Measurements from ENCODE around the gene DOC2A. TPM values are rescaled to one million over a fixed set of nuclear protein-coding genes. Genes with fewer than 3 reads are reported as not detected.

The DOC2A gene
- total and polyA plus RNA-seq, 2 of the 4 experiments (the other 2 are of a cell fraction): under 0.01 to 0.48 TPM

DNA sequence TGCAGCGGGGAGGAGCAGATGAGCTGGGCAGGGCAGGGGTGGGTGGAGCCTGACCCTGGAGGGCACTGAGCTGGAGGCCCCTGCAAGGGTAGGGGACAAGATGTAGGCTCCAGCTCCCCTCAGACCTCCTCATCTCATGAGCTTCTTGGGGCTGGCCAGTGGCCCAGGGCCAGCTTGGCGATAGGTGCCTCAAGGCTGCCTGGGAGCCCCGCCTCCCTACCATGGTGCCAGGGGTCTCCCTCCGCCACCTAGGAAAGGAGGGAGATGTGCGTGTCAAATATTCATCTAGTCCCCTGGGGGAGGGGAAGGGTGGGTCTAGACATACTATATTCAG, 19.3 kb downstream of the DOC2A start:
- in situ Hi-C loops (cut with MboI; ENCODE audit: low sequenced_read_pairs): no loop called here
- CTCF ChIA-PET: no interaction called here

More for the DNA sequence above, 19.3 kb downstream of the DOC2A start:
- no peak overlapping the region for H3K14ac ChIP-seq (replicated peaks; ENCODE audit: low read depth, low read length)
- H3K4me3 ChIP-seq (ENCODE audit: insufficient read depth, low read depth, low read length): no peak overlapping the region
- H3K4me2 ChIP-seq (ENCODE audit: low read depth, low read length): no peak overlapping the region
- no TSS peak for BruUV-seq (replicated peaks)
- WGBS, 2 experiments (ENCODE audit: extremely low coverage in 2 of 2, insufficient read length in 1 of 2): no CpG with 5 or more reads among the region's 5 CpGs
- H4K5ac ChIP-seq (ENCODE audit: low read depth, low read length): no peak overlapping the region
- H2BK5ac ChIP-seq (ENCODE audit: low read depth, low read length, poor library complexity, severe bottlenecking): no peak overlapping the region
- H3K56ac ChIP-seq (ENCODE audit: extremely low read depth, insufficient read depth, low read length): no peak overlapping the region
- H3K27me3 ChIP-seq (ENCODE audit: control insufficient read depth, insufficient read depth, low read length): no peaks in the 10 kb centered on the region
- intact Hi-C loops (cut with micrococcal nuclease) (no loop called here), dilution Hi-C loops (cut with HindIII; ENCODE audit: low sequenced_read_pairs, unreplicated experiment) (no loop called here)
- peaks cover 5% of the 10 kb centered on the region; the same call in 1 of the 2 replicates for H3K4me1 ChIP-seq (ENCODE audit: control insufficient read depth, insufficient read depth, low read length)
- no peak overlapping the region for H3K23ac ChIP-seq (ENCODE audit: low read depth, low read length)
- H3K4ac ChIP-seq (ENCODE audit: low read depth, low read length): no peak overlapping the region
- no peak overlapping the region for H2AK9ac ChIP-seq (replicated peaks; ENCODE audit: low read depth, low read length, poor library complexity)
- H4K91ac ChIP-seq (ENCODE audit: insufficient read depth, low read depth, low read length): no peak overlapping the region
- no peak overlapping the region for H2BK120ac ChIP-seq (ENCODE audit: low read depth, low read length)
- no peaks in the 10 kb centered on the region for H3K9me3 ChIP-seq (ENCODE audit: control insufficient read depth, insufficient read depth, low read length)
- no peaks in the 10 kb centered on the region for H3K9me1 ChIP-seq (ENCODE audit: insufficient read depth, low read length)
- H3K36me3 ChIP-seq (ENCODE audit: control insufficient read depth, insufficient read depth, low read length): peaks cover 44% of the 10 kb centered on the region
- no peaks in the 10 kb centered on the region for H4K20me1 ChIP-seq (ENCODE audit: insufficient read depth, low read length)
- TF ChIP-seq RFX5 (IDR thresholded peaks at IDR 0.05; ENCODE audit: low read depth, low read length) (no peak), MXI1 (IDR thresholded peaks at IDR 0.05; ENCODE audit: borderline replicate concordance, low read depth, low read length) (no peak), MAFK (IDR thresholded peaks at IDR 0.05; ENCODE audit: low read depth, low read length) (no peak), CHD1 (IDR thresholded peaks at IDR 0.05; ENCODE audit: low read depth, low read length) (no peak), POLR2A (IDR thresholded peaks at IDR 0.05; ENCODE audit: low read depth, low read length) (no peak), RAD21 (IDR thresholded peaks at IDR 0.05; ENCODE audit: low read length) (no peak), CEBPB (IDR thresholded peaks at IDR 0.05; ENCODE audit: low read depth, low read length) (no peak), SMC3 (IDR thresholded peaks at IDR 0.05; ENCODE audit: low read depth, low read length) (no peak), BHLHE40 (IDR thresholded peaks at IDR 0.05; ENCODE audit: low read depth, low read length) (no peak), FOS (IDR thresholded peaks at IDR 0.05; ENCODE audit: low read depth, low read length) (no peak), MAZ (IDR thresholded peaks at IDR 0.05; ENCODE audit: borderline replicate concordance, low read depth, low read length) (no peak), NFE2L2 (IDR thresholded peaks at IDR 0.05; ENCODE audit: low read depth, low read length) (no peak), RCOR1 (IDR thresholded peaks at IDR 0.05; ENCODE audit: insufficient replicate concordance, low read length) (no peak)
- TF ChIP-seq, protein P1, sequence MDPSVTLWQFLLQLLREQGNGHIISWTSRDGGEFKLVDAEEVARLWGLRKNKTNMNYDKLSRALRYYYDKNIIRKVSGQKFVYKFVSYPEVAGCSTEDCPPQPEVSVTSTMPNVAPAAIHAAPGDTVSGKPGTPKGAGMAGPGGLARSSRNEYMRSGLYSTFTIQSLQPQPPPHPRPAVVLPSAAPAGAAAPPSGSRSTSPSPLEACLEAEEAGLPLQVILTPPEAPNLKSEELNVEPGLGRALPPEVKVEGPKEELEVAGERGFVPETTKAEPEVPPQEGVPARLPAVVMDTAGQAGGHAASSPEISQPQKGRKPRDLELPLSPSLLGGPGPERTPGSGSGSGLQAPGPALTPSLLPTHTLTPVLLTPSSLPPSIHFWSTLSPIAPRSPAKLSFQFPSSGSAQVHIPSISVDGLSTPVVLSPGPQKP (IDR thresholded peaks at IDR 0.05; ENCODE audit: borderline replicate concordance, low read depth, low read length): no peak
- TF ChIP-seq, protein P2, sequence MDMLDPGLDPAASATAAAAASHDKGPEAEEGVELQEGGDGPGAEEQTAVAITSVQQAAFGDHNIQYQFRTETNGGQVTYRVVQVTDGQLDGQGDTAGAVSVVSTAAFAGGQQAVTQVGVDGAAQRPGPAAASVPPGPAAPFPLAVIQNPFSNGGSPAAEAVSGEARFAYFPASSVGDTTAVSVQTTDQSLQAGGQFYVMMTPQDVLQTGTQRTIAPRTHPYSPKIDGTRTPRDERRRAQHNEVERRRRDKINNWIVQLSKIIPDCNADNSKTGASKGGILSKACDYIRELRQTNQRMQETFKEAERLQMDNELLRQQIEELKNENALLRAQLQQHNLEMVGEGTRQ (IDR thresholded peaks at IDR 0.05; ENCODE audit: low read depth, low read length): no peak
- TF ChIP-seq, protein P3, sequence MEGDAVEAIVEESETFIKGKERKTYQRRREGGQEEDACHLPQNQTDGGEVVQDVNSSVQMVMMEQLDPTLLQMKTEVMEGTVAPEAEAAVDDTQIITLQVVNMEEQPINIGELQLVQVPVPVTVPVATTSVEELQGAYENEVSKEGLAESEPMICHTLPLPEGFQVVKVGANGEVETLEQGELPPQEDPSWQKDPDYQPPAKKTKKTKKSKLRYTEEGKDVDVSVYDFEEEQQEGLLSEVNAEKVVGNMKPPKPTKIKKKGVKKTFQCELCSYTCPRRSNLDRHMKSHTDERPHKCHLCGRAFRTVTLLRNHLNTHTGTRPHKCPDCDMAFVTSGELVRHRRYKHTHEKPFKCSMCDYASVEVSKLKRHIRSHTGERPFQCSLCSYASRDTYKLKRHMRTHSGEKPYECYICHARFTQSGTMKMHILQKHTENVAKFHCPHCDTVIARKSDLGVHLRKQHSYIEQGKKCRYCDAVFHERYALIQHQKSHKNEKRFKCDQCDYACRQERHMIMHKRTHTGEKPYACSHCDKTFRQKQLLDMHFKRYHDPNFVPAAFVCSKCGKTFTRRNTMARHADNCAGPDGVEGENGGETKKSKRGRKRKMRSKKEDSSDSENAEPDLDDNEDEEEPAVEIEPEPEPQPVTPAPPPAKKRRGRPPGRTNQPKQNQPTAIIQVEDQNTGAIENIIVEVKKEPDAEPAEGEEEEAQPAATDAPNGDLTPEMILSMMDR (conservative IDR thresholded peaks at IDR 0.05; ENCODE audit: low read depth, low read length): no peak
- ATAC-seq (ENCODE audit: low read depth) (no peak), DNase-seq (no peak)
- no peak overlapping the region for H2BK15ac ChIP-seq (ENCODE audit: low read depth, low read length)
- peaks cover 2 to 29% of the 10 kb centered on the region in 2 experiments; a peak in 3 of 4 replicates for H3K79me1 ChIP-seq (ENCODE audit: low read depth in 1 of 2, low read length in 2 of 2)
- POLR2A ChIA-PET (ENCODE audit: unreplicated experiment): no interaction called here
- H2AFZ ChIP-seq (replicated peaks; ENCODE audit: low read length, poor library complexity): no peak overlapping the region
- no peak overlapping the region for H2AK5ac ChIP-seq (ENCODE audit: low read depth, low read length)
- H2BK20ac ChIP-seq (ENCODE audit: low read depth, low read length): no peak overlapping the region
- H3K27ac ChIP-seq (ENCODE audit: insufficient read depth, low read length): no peak overlapping the region
- H4K8ac ChIP-seq (ENCODE audit: low read depth in 2 of 2, low read length in 2 of 2): no peak overlapping the region
- no peak overlapping the region for H3K18ac ChIP-seq (ENCODE audit: low read depth, low read length)
- H3K9ac ChIP-seq (ENCODE audit: low read depth, low read length): no peak overlapping the region

Measured in IMR-90 (cell line).